ENCODE measurements around the gene IL17C. TPM values are rescaled to one million over a fixed set of nuclear protein-coding genes. Genes with fewer than 3 reads are reported as not detected.
A peak's percentile ranks its signal among the peaks of the same experiment; 100 is the strongest.

The IL17C gene
- total RNA-seq, 8 experiments from 2014 or later, result 0.16 to 1.2 (median 0.41) TPM; not detected in 3

GRCh38 chr16:88681084-88681680 lies 42.8 kb downstream of the IL17C start:
- WGBS, 10 experiments, result 48 to 100% (median 81%) methylated on average over 1 to 4 of the region's 31 CpGs; no CpG with 5 or more reads in 6 of the 10 experiments
- H3K4me3 ChIP-seq, result no peak overlapping the region
- H3K4me1 ChIP-seq (replicated peaks in 1 of 2), result no peaks in the 10 kb centered on the region
- ATAC-seq (replicated peaks in 6 of 8), result no peak
- in situ Hi-C loops (cut with MboI; ENCODE audit: low pct_unique_long_range_greater_than_20kb in 2 of 9, low sequenced_read_pairs in 9 of 9, unreplicated experiment in 9 of 9), result no loop called here
- H3K27ac ChIP-seq, result no peak overlapping the region

GRCh38 chr16:88681709-88682451 lies 43.5 kb downstream of the IL17C start:
- in situ Hi-C loops (cut with MboI; ENCODE audit: low pct_unique_long_range_greater_than_20kb in 2 of 9, low sequenced_read_pairs in 9 of 9, unreplicated experiment in 9 of 9), result no loop called here
- no peak overlapping the region for H3K4me3 ChIP-seq
- peak in 2 of 8 experiments; percentile 14 to 31 for ATAC-seq (replicated peaks in 6 of 8)
- H3K27ac ChIP-seq, result no peak overlapping the region
- 0 to 83% (median 29%) methylated on average over 1 to 10 of the region's 21 CpGs; no CpG with 5 or more reads in 3 of the 10 experiments for WGBS, 10 experiments
- peaks cover 2% of the 10 kb centered on the region in 2 donors for H3K4me1 ChIP-seq (replicated peaks in 1 of 2)

DNA sequence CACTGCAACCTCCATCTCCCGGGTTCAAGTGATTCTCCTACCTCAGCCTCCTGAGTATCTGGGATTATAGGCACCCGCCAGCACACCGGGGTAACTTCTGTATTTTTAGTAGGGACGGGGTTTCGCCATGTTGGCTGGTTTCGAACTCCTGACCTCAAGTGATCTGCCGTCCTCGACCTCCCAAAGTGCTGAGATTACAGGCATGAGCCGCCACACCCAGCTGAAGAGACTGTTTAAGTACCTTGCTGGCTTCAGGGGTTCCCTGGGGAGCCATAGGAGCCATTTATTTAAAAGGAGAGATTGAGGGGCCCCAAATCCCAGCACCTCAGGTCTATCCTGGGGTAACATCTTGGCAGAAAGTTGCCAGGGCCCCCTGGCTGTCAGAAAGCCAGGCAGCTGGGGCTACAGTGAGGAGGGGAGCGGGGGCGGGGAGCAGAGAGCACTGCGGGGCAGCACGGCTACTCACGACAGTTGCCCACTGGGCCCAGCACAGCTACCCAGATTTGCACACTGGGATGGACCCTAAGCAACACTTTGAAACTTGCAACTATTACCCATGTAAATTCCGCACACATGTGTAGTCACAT lies 46.3 kb downstream of the IL17C start:
- Histone ChIP-seq H3K4me3 (no peak overlapping the region), H3K4me1 (replicated peaks in 1 of 2) (peaks cover 3 to 5% of the 10 kb centered on the region in 2 donors), H3K27ac (no peak overlapping the region)
- no peak for ATAC-seq (replicated peaks in 6 of 8)
- in situ Hi-C loops (cut with MboI; ENCODE audit: low pct_unique_long_range_greater_than_20kb in 2 of 9, low sequenced_read_pairs in 9 of 9, unreplicated experiment in 9 of 9), result no loop called here
- 0 to 100% (median 83%) methylated on average over 1 to 9 of the region's 15 CpGs; no CpG with 5 or more reads in 5 of the 10 experiments for WGBS, 10 experiments

GRCh38 chr16:88685156-88686061 lies 47.0 kb downstream of the IL17C start:
- in situ Hi-C loops (cut with MboI; ENCODE audit: low pct_unique_long_range_greater_than_20kb in 2 of 9, low sequenced_read_pairs in 9 of 9, unreplicated experiment in 9 of 9), result no loop called here
- Histone ChIP-seq H3K27ac (no peak overlapping the region), H3K4me1 (replicated peaks in 1 of 2) (peaks cover 3 to 5% of the 10 kb centered on the region in 2 donors), H3K4me3 (peak overlapping the region in 1 of 5 donors; percentile 33)
- WGBS, 10 experiments, result 15 to 53% (median 20%) methylated on average over 1 to 8 of the region's 33 CpGs; no CpG with 5 or more reads in 6 of the 10 experiments
- peak; percentile 5 to 60 (median 40) for ATAC-seq (replicated peaks in 6 of 8)

- Histone ChIP-seq H3K27ac (no peak overlapping the region), H3K4me3 (peak overlapping the region; percentile 26 to 33 (median 27)), H3K4me1 (replicated peaks in 1 of 2) (peaks cover 3 to 5% of the 10 kb centered on the region in 2 donors)
- peak in 5 of 8 experiments; percentile 11 to 39 (median 28) for ATAC-seq (replicated peaks in 6 of 8)
- WGBS, 10 experiments, result 20% methylated on average over 1 of the region's 25 CpGs; no CpG with 5 or more reads in 9 of the 10 experiments
- in situ Hi-C loops (cut with MboI; ENCODE audit: low pct_unique_long_range_greater_than_20kb in 2 of 9, low sequenced_read_pairs in 9 of 9, unreplicated experiment in 9 of 9), result no loop called here
Observed at GRCh38 chr16:88686062-88686438, 47.7 kb downstream of the IL17C start.

DNA sequence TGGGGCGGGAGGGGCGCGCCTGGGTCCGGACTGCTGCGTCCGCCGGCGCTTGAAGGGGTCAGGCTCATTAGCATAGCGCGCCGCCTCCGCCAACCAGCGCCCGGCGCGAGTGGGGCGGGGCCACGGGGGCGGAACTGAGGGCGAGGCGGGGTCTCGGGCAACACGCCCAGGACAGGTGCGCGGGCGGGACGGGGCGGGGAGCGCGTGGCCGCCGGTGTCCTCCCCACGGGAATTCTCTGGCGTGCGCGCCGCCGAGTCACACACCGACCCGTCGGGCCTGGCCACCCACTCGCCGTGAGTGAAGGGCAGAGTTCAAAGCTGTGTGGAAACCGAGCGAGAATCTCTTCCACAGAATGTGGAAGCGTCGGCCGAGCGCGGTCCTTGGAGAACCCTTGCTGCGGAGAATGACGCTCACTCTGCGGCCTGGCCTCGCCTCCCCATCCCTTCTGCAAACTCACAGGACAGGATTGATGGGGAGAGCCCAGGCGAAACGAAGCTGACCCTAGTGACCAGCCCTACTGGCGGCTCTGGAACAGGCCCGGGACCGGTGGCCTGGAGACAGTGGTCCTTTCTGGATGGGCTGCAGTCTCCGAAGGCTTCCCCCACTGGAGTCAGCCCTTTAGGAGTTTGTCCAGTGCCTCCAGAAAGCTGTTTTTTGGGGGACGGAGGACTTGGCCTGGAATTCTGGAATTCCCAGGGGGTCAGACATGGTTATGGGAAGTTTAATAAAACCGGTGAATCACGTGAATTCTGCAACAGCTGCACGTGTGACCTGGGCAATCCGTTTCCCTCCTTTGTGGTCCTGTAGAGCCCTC lies 48.3 kb downstream of the IL17C start, which contains the start of gene SNAI3:
SNAI3 (minus strand) TSS at position 69 of the 815 bp plus-strand sequence. CDS start 101 bp downstream, outside the sequence.
- in situ Hi-C loops (cut with MboI; ENCODE audit: low pct_unique_long_range_greater_than_20kb in 2 of 9, low sequenced_read_pairs in 9 of 9, unreplicated experiment in 9 of 9), result no loop called here
- Histone ChIP-seq H3K27ac (no peak within 1 kb of the TSS), H3K4me3 (peak within 1 kb of the TSS; percentile 26 to 33 (median 27)), H3K4me1 (replicated peaks in 1 of 2) (peaks cover 3 to 5% of the 10 kb centered on the region in 2 donors)
- 0 to 36% (median 20%) methylated on average over 1 to 14 of the region's 65 CpGs; no CpG with 5 or more reads in 5 of the 10 experiments for WGBS, 10 experiments
- peak; percentile 81 to 90 (median 86) for ATAC-seq (replicated peaks in 6 of 8)

DNA sequence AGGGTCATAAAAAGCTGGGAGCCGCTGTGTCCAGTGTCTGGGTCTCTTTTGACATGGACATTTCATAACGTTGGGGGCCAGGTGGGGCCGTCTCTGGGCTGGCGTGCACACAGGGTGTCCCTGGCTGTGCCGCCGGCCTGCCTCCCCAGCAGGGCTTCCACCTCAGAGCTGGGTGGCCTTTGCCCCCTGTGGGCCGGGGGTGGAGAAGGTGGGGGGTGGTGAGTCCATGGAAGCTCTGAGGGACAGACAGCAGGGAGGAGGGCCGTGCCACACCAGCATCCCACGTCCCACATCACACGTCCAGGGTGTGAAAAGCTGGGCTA lies 48.8 kb downstream of the IL17C start:
- no peak overlapping the region for H3K4me3 ChIP-seq
- WGBS, 10 experiments, result 0 to 100% (median 40%) methylated on average over 1 to 2 of the region's 10 CpGs; no CpG with 5 or more reads in 5 of the 10 experiments
- in situ Hi-C loops (cut with MboI; ENCODE audit: low pct_unique_long_range_greater_than_20kb in 2 of 9, low sequenced_read_pairs in 9 of 9, unreplicated experiment in 9 of 9), result no loop called here
- H3K4me1 ChIP-seq (replicated peaks in 1 of 2), result peaks cover 3 to 5% of the 10 kb centered on the region in 2 donors
- no peak for ATAC-seq (replicated peaks in 6 of 8)
- no peak overlapping the region for H3K27ac ChIP-seq

DNA sequence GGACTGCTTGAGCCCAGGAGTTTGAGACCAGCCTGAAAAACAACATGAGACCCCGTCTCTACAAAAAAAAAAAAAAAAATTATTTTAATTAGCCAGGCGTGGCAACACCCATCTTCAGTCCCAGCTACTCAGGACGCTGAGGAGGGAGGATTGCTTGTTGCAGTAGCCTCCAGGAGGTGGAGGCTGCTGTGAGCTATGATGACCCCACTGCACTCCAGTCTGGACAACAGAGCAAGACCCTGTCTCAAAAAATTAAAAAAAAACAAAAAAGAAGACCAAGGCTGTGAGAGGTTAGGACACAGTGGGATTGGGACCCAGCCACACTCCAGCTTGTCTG lies 49.3 kb downstream of the IL17C start:
- H3K4me3 ChIP-seq, result no peak overlapping the region
- H3K27ac ChIP-seq, result no peak overlapping the region
- peaks cover 3 to 5% of the 10 kb centered on the region in 2 donors for H3K4me1 ChIP-seq (replicated peaks in 1 of 2)
- 10 to 67% (median 54%) methylated on average over 1 to 2 of the region's 3 CpGs; no CpG with 5 or more reads in 5 of the 10 experiments for WGBS, 10 experiments
- ATAC-seq (replicated peaks in 6 of 8), result no peak
- in situ Hi-C loops (cut with MboI; ENCODE audit: low pct_unique_long_range_greater_than_20kb in 2 of 9, low sequenced_read_pairs in 9 of 9, unreplicated experiment in 9 of 9), result no loop called here

DNA sequence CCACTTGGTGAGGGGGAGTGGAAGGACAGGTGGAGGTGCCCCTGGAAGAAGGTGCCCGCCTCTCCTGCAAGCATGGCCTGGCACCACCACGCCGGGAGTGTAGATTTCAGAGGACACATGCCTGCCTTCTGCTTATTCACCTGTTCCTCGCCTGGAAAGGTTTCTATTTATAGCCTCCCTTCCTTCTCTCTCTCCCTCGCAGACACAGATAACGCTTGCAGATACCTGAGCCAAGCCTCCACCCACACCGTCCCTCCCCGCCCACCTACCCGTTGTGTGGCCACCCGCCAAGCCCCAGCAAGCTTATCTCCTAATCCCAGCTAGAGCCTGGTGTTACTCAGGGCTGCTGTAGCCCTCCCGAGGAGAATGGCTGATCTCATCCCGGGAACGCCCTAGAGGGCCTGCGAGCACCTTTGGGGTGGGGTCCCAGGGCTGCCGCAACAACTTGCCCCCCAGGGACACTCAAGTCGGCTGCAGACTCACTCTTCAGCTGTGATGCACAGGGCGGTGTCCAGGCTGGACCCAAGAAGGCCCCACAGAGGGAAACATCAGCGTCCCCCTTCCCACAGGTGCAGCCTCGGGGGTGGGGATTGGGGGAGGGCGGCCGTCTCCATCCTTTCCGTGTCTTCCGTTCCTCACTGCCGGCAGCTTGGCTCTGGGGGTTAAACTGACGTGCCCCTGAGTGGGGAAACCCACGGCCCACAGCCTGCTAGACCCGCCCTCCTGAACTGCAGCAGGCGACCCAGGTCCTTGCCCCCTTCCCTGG lies 49.8 kb downstream of the IL17C start:
- in situ Hi-C loops (cut with MboI; ENCODE audit: low pct_unique_long_range_greater_than_20kb in 2 of 9, low sequenced_read_pairs in 9 of 9, unreplicated experiment in 9 of 9), result no loop called here
- Histone ChIP-seq H3K4me1 (replicated peaks in 1 of 2) (peaks cover 3 to 5% of the 10 kb centered on the region in 2 donors), H3K4me3 (no peak overlapping the region), H3K27ac (no peak overlapping the region)
- no peak for ATAC-seq (replicated peaks in 6 of 8)
- 0 to 82% (median 30%) methylated on average over 1 to 4 of the region's 28 CpGs; no CpG with 5 or more reads in 6 of the 10 experiments for WGBS, 10 experiments

Measured in motor neuron (in vitro differentiated cells).